Panc1 (cell line): ENCODE measurements around the gene JMJD1C.
"Not testable (repeated sequence)": the region's sequence is repeated elsewhere in the genome, so short reads cannot be mapped to it uniquely, and the experiment has no call there.

Source experiments
- CTCF ChIP-seq: fragments of 450-650 bp; IDR thresholded peaks from 2 replicates; pipeline ENCODE4 v1.5.1; 2017; ENCODE audit warnings: mild to moderate bottlenecking
- POLR2AphosphoS5 ChIP-seq: IDR thresholded peaks from 2 replicates; pipeline ENCODE4 v1.6.1; 2012; ENCODE audit warnings: mild to moderate bottlenecking, low read depth, low read length, moderate library complexity

- not testable (repeated sequence) for TF ChIP-seq CTCF, POLR2AphosphoS5
Measured at GRCh38 chr10:63292847-63293246, 172.9 kb downstream of the JMJD1C start.
